OCI-LY3 (cell line): ENCODE data around the gene PPY.

Experiments used
- H2AFZ ChIP-seq: fragments of 200-600, 300-600 bp; shearing (Covaris generic); 2 replicates; pipeline ENCODE4 v1.6.0; 2014; ENCODE audit warnings: antibody characterized with exemption, low read depth, low read length
- H3K27ac ChIP-seq: fragments of 200-600, 300-600 bp; sonication (generic); 2 replicates; pipeline ENCODE4 v1.5.1; 2014; ENCODE audit warnings: mild to moderate bottlenecking, low read length, moderate library complexity, mixed read lengths
- H3K27me3 ChIP-seq: fragments of 200-600, 300-600 bp; sonication (generic); 2 replicates; pipeline ENCODE4 v1.6.1; 2014; ENCODE audit warnings: low read depth, low read length, mixed read lengths
- H3K36me3 ChIP-seq: fragments of 200-600, 300-600 bp; sonication (generic); replicated peaks from 2 replicates; pipeline ENCODE3; 2014; ENCODE audit warnings: low read depth, low read length, mixed read lengths
- H3K4me1 ChIP-seq: fragments of 300-600, 200-600 bp; sonication (generic); 2 replicates; pipeline ENCODE4 v1.6.1; 2014; ENCODE audit warnings: low read length, mixed read lengths
- H3K4me2 ChIP-seq: fragments of 200-600, 300-600 bp; sonication (generic); 2 replicates; pipeline ENCODE4 v1.6.1; 2014; ENCODE audit warnings: low read length, mixed read lengths
- H3K4me3 ChIP-seq: fragments of 300-600, 200-600 bp; sonication (generic); 2 replicates; pipeline ENCODE4 v1.5.1; 2014; ENCODE audit warnings: antibody characterized with exemption, mild to moderate bottlenecking, low read length, moderate library complexity
- H3K79me2 ChIP-seq: fragments of 300-600, 200-600 bp; shearing (Covaris generic); 2 replicates; pipeline ENCODE4 v1.6.1; 2014; ENCODE audit warnings: mild to moderate bottlenecking, low read length, mixed read lengths
- H3K9ac ChIP-seq: fragments of 300-600, 200-600 bp; shearing (Covaris generic); 2 replicates; pipeline ENCODE4 v1.6.0; 2014; ENCODE audit warnings: mild to moderate bottlenecking, low read length, moderate library complexity
- H3K9me3 ChIP-seq: fragments of 200-600, 300-600 bp; shearing (Covaris generic); 2 replicates; pipeline ENCODE4 v1.6.1; 2014; ENCODE audit warnings: low read length, mixed read lengths; ENCODE audit not compliant: insufficient read depth
- H4K20me1 ChIP-seq: fragments of 200-600, 300-600 bp; sonication (generic); 2 replicates; pipeline ENCODE4 v1.6.1; 2016; ENCODE audit warnings: low read length, mixed read lengths; ENCODE audit not compliant: insufficient read depth
- EZH2phosphoT487 ChIP-seq: fragments of 200-600 bp; shearing (Covaris generic); IDR thresholded peaks from 2 replicates; pipeline ENCODE4 v1.6.1; 2018; ENCODE audit warnings: antibody characterized with exemption, mixed run types, low read depth
- TF ChIP-seq, protein P1 (sequence below): fragments of 200-600, 300-600 bp; sonication (generic); IDR thresholded peaks from 2 replicates; pipeline ENCODE4 v1.5.1; 2014; ENCODE audit warnings: antibody characterized with exemption, low read length, low read depth

Gene PPY

DNA sequence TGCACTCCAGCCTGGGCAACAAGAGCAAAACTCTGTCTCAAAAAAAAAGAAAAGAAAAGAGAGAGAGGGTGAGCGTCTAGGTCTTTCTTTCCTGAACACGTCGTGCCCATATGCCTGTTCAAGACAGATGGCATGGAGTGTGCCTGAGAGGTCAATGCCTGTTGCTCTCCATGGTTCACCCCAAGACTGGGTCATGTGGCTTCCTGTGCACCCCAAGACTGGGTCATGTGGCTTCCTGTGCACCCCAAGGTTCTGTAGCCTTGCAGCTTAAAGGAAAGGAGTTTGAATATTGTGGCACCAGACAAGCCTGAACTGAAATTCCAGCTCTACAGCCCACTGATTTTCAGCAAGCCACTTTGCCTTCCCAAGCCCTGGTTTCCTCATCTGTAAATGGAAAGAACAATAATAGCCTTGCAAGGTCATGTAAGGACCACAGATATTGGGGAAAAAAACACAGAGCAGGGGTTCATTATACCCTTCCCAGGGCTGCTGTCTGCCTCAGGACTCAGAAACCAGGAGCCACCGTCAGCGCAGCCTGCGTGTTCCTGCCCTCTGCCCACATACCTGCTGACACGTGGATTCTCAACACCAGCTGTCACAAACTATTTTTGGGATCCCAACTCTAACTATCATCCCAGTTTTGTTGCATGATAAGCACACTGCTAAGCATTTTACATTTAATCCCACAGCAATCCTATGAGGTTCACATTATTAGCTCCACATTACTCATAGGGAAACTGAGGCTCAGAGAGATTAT lies 44.1 kb upstream of the PPY start:
- H3K4me2 ChIP-seq, result no peak overlapping the region
- no peaks in the 10 kb centered on the region for H3K79me2 ChIP-seq
- H3K27ac ChIP-seq, result no peak overlapping the region
- H3K4me1 ChIP-seq, result no peaks in the 10 kb centered on the region
- H3K9me3 ChIP-seq, result no peaks in the 10 kb centered on the region
- no peaks in the 10 kb centered on the region for H3K36me3 ChIP-seq
- no peaks in the 10 kb centered on the region for H4K20me1 ChIP-seq
- no peak overlapping the region for H2AFZ ChIP-seq
- H3K9ac ChIP-seq, result no peak overlapping the region
- no peak overlapping the region for H3K4me3 ChIP-seq
- TF ChIP-seq, protein P1, sequence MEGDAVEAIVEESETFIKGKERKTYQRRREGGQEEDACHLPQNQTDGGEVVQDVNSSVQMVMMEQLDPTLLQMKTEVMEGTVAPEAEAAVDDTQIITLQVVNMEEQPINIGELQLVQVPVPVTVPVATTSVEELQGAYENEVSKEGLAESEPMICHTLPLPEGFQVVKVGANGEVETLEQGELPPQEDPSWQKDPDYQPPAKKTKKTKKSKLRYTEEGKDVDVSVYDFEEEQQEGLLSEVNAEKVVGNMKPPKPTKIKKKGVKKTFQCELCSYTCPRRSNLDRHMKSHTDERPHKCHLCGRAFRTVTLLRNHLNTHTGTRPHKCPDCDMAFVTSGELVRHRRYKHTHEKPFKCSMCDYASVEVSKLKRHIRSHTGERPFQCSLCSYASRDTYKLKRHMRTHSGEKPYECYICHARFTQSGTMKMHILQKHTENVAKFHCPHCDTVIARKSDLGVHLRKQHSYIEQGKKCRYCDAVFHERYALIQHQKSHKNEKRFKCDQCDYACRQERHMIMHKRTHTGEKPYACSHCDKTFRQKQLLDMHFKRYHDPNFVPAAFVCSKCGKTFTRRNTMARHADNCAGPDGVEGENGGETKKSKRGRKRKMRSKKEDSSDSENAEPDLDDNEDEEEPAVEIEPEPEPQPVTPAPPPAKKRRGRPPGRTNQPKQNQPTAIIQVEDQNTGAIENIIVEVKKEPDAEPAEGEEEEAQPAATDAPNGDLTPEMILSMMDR, result no peak
- no peak for TF ChIP-seq EZH2phosphoT487
- H3K27me3 ChIP-seq, result 0 out of 2 replicates have a peak, but pooled peaks cover 3% of the 10 kb centered on the region

GRCh38 chr17:43984521-43984920 lies 42.2 kb upstream of the PPY start:
- H3K27ac ChIP-seq, result no peak overlapping the region
- no peak for TF ChIP-seq EZH2phosphoT487
- TF ChIP-seq, protein P1, result no peak
- no peaks in the 10 kb centered on the region for H3K36me3 ChIP-seq
- H3K4me1 ChIP-seq, result no peaks in the 10 kb centered on the region
- no peaks in the 10 kb centered on the region for H3K9me3 ChIP-seq
- no peak overlapping the region for H3K4me3 ChIP-seq
- H2AFZ ChIP-seq, result no peak overlapping the region
- no peaks in the 10 kb centered on the region for H4K20me1 ChIP-seq
- no peak overlapping the region for H3K9ac ChIP-seq
- 0 out of 2 replicates have a peak, but pooled peaks cover 3% of the 10 kb centered on the region for H3K27me3 ChIP-seq
- H3K79me2 ChIP-seq, result no peaks in the 10 kb centered on the region
- H3K4me2 ChIP-seq, result no peak overlapping the region

- H3K4me3 ChIP-seq, result no peak overlapping the region
- no peak overlapping the region for H3K9ac ChIP-seq
- no peaks in the 10 kb centered on the region for H3K79me2 ChIP-seq
- H3K27me3 ChIP-seq, result 0 out of 2 replicates have a peak, but pooled peaks cover 3% of the 10 kb centered on the region
- H2AFZ ChIP-seq, result no peak overlapping the region
- H3K4me2 ChIP-seq, result no peak overlapping the region
- no peaks in the 10 kb centered on the region for H3K4me1 ChIP-seq
- no peaks in the 10 kb centered on the region for H4K20me1 ChIP-seq
- H3K36me3 ChIP-seq, result no peaks in the 10 kb centered on the region
- no peak overlapping the region for H3K27ac ChIP-seq
- TF ChIP-seq, protein P1, result no peak; the same call in 1 of the 2 replicates
- no peak for TF ChIP-seq EZH2phosphoT487
- no peaks in the 10 kb centered on the region for H3K9me3 ChIP-seq
These were observed 41.5 kb upstream of the PPY start for GRCh38 chr17:43983515-43984411.

DNA sequence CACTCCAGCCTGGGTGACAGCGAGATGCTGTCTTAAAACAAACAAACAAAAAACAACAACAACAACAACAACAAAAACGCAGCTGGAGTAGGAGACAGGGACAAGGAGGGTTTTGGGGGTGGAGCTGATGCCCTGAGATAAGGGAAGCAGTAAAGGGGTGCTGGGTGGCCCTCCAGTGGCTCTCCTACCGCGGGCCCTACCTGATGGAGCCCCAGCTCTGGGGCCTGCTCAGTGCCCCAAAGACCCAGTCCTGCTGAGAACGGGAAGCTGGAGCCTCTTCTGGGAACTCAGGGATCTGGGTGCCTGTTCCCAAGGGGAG lies 40.9 kb upstream of the PPY start:
- Histone ChIP-seq H3K4me1 (no peaks in the 10 kb centered on the region), H3K9ac (no peak overlapping the region), H3K27ac (no peak overlapping the region), H4K20me1 (no peaks in the 10 kb centered on the region), H3K9me3 (no peaks in the 10 kb centered on the region), H3K4me3 (no peak overlapping the region), H3K4me2 (no peak overlapping the region), H3K79me2 (no peaks in the 10 kb centered on the region), H3K27me3 (0 out of 2 replicates have a peak, but pooled peaks cover 3% of the 10 kb centered on the region), H2AFZ (no peak overlapping the region), H3K36me3 (no peaks in the 10 kb centered on the region)
- TF ChIP-seq EZH2phosphoT487, result no peak
- TF ChIP-seq, protein P1, result no peak
